GM18861 (cell line): ENCODE results near the gene SYT17.
A peak's percentile ranks its signal among the peaks of the same experiment; 100 is the strongest.

ENCODE experiments used
- ATAC-seq: cut with Tn5 transposase; IDR thresholded peaks from one replicate; pipeline ENCODE4 v1.9.1; 2021; ENCODE audit not compliant: unreplicated experiment

SYT17 gene

DNA sequence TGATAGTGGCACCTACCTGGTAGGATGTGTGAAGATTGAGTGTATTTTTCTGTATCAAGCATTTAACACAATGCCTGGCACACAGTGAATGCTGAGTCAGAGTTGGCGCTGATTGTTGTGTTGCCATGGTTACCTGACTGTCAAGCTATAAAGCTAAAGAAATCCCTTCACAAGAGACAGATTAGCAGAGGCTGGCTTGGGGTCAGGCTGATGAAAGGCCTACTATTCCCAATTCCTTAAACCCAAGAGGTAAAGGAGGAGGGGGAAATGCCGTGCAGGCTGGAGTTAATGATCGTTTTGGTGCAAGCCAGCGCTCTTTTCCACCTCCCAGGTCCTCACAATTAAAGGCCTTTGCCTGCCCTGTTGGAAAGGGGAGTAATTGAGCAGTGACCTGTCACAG is 123.4 kb downstream of the SYT17 start:
- ATAC-seq: no peak

DNA sequence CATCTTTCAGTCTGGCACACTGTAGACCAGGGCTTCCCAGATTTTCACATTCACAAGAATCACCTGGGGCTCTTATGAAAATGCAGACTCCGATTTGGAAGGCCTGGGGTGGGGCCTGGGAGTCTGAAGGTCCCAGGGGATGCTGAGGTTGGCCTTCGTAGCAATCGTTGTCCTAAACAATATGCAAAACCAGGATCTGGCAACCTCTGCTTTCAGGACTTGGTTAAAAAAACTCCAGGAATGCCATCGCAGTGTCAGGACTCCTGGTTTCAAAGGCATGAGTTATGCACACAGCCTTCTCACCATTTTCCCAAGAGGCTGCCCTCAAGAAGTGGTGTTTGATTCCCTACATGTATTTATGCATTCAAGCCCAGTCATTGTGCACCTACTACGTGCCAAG is 124.1 kb downstream of the SYT17 start:
- ATAC-seq: no peak

DNA sequence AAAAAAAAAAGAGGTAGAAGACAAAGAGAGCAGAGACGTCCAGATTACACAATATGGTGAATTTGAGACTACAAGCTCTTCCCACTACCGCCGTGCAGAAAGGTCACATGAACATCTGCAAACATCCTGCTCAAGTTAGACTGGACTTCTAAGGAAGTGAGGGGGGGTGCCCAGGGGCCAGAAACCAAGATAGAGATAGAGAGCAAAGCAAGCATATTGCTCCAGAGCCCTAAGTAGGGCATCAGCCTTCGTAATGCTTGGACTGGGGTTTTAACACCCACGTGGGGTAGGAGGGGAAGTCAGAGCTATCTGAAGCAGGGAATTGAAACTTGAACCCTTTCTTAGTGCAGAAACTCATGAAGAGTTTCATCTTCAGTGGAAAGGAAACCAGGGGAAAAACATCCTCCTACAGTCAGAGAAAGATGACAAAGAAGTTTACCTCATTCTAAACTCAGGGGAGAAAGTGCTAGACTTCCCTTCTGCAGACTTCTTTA is 126.2 kb downstream of the SYT17 start:
- peak; percentile 79 for ATAC-seq

DNA sequence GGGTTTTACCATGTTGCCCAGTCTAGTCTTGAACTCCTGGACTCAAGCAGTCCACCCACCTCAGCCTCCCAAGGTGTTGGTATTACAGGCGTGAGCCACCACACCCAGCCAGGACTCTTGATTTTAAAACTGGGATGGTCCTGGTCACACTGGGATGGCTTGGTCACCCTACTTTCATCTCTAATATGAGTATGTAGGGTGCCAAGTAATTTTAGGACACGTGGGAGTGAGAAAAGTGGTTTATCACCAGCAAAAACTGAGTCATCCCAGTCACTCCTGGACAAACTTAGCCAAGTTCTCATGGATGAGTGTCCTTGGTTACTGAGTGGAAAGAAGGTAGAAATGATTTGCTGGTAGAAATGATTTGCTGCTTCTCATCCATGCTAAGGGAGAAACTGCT is 127.4 kb downstream of the SYT17 start:
- no peak for ATAC-seq

DNA sequence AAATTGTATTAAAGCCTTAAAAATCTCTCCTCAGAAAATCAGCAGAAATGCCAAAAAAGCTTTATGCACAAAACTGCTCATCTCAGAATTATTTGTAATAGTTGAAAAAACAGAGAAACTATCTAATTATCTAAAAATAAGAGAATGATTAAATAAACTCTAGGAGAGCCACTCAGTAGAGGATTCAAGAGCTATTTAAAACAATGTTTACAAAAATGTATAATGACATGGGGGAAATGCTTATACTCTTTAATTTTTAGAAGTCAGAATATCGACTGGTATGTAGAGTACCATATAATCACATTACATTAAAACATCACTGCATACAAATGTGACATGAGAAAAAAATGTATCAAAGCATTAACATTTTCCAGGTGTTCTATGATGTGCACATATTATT is 129.4 kb downstream of the SYT17 start:
- no peak for ATAC-seq

DNA sequence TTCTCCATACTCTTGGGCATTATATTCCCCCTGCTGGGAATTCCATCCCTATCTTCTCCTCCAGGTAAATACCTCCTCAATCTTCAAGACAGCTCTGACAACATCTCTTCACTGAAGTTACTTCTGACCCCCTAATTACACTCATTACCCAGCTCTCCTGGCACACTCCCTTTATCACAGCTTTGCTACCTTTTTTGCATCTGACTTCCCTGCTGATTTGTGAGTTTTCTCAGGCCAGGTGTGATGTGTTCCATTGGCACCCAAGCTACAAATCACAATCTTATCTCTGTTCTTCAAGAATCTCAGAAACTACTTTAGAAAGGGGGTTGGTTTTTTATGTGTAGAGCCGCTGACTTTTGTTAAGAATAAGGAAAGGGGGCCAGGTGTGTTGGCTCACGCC is 131.5 kb downstream of the SYT17 start:
- no peak for ATAC-seq

DNA sequence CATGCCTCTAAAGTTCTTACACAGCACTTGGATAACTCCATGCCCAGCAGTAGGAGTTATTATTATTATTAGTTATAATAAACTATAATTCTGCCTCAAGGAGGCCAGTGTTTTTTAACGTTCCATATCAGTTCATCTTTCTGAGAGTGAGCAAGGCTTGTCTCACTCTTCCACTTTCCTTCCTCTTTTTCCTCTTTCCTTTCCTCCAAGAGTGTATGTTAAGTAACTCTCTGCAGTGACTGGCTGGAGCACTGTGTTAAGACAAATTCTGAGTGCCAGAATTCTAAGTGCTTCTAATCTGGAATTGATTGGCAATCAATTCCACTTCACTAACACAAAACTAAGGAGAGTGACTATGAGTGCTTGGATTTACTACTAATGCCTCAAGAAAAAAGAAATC is 133.9 kb downstream of the SYT17 start:
- ATAC-seq: no peak

DNA sequence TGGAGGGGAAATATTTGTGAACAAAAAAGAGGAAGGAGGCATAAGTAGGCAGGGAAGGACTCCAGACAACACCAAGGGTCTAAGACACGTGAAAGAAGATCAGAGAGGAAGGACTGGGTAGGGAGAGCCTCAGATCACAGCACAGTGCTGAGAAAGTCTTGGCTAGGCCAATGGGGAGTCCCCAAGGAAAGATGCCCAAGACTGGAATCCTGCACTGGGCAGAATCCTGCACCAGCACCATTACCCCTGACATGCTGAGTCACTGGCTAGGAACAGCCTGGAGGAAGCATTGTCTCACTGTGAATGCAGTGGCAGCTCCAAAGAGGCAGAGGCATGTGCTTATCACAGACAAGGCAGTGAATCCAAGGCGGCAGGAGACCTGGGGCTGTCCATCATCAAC is 136.7 kb downstream of the SYT17 start:
- ATAC-seq: no peak

DNA sequence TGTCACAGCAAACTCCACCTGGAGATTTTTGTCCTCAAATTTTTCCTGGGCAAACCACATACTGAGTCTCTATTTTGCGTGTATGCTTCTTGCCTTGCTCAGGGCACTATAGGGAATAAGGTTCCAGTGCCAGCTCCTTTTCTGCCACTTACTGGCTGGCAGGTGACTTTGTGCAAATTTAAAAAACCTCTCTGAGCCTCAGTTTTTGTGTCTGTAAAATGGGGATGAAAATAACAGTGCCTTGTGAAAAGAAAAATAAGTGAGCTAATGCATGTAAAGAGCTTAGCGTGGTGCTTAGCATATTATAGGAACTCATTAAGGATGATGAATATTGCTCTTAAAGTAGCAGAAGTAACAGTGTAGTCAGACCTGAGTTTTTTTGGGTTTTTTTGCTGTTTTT is 137.4 kb downstream of the SYT17 start:
- no peak for ATAC-seq

DNA sequence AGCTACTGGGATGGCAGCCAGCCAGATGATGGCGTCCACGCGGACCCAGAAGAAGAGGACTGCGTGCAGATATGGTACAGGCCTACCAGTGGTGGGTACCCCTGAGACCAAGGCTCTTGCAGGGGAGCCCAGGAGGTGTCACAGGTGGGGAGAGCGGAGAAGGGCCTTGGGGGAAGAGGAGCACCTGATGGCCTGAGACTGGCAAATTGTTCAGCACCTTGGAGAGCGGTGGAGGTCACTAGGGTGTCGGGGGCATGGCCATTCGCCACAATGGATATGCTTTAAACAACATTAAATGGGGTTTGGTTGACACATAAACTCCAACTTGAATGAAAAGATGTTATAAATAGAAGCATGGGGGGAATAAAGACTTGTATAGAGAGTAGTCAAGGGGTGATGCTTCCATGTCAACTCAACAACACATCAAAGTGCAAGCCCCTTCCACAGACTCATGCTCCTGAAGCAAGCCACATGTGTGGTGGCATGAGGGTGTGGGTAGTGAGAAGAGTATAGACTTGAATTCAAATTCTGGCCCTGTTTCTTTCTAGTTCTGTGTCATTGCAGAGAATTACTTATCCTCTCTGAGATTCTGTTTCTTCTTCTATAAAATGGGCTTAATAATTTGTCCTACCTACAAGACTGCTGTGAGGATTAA is 139.7 kb downstream of the SYT17 start:
- ATAC-seq: no peak

DNA sequence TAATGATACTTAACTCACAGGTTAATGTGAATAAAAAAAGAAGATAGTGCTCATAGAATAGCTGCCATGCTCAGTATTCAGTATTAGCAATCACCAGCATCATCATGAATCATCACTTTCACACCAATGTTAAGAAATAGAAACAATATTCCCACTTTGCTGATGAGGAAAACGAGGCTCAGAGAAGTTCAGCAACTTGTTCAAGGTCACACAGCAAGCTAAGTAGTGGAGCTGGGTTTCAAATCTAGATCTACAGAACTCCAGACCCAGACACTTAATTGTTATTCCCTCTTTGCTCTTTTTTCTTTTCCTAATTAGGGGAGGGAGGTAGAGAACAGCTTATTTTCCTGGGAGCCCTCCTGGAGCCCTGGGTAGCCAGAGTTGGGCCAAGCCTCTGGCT is 140.4 kb downstream of the SYT17 start:
- ATAC-seq: no peak

DNA sequence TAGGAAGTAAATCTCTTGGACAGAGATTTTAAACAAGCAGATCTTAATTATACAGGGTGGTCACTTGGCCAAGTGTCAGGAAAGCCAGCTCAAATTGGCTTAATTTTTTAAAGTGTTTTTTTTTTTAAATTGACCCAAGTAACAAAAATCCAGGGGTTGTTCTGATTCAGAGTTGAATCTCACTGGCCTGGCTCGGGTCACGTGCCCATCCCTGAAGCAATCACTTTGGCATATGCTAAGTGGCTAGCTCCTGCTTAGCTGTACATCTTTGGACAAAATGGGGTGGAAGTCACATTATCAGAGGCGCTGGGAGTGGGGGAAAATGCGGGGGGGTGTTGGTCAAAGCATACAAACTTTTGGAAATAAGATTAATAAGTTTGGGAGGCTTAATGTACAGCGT is 141.1 kb downstream of the SYT17 start:
- no peak for ATAC-seq

DNA sequence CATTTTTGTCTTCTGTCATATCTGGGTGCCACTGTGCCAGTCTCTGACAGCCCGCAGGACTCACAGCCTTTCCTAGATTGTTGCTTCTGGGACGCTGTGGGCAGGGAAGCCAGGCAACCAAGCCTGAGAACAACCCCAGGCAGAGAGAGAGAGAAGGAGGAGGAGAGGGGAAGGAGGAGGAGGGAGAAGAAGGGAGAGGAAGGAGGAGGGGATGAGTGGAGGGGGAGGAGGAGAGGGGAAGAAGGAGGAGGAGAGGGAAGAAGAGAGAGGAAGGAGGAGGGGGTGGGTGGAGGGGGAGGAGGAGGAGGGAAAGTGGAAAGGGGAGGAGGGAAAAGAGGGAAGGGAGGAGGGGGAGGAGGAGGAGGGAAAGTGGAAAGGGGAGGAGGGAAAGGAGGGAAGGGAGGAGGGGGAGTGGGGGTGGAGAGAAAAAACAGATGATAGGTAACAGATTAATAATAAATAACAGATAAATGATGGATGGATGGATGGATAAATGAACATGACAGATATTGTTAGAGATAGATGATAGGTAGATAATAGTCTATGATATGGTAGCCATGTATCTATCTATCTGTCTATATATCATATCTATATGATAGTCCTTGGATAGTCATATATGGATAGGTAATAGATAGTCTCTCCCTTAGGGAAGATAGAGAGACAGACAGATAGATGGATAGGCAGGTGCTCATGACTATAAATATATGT is 146.8 kb downstream of the SYT17 start:
- no peak for ATAC-seq

DNA sequence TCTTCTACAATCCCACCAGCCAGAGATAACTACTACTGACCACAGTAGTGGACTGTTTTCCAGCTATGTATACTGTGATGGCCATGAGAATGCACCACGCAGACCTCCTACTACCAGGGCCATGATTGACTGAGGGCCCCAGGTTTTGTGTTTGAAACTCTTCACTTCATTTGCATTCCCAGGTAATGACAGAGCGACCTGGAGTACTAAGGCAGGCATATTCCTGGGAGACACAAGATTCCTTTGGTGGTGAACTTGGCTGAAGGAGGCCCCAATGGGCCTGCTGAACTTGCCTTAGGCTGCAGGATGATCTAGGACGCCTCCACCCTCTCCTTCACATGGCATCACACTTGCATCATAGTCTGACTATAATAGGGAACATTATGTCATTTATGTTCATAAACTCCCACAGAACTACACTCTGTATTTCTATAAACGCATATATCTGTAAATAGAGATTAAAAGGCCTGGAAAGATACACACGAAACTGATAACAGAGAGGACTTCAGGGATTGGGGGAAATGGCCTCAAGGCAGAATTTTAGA is 147.9 kb downstream of the SYT17 start:
- no peak for ATAC-seq

DNA sequence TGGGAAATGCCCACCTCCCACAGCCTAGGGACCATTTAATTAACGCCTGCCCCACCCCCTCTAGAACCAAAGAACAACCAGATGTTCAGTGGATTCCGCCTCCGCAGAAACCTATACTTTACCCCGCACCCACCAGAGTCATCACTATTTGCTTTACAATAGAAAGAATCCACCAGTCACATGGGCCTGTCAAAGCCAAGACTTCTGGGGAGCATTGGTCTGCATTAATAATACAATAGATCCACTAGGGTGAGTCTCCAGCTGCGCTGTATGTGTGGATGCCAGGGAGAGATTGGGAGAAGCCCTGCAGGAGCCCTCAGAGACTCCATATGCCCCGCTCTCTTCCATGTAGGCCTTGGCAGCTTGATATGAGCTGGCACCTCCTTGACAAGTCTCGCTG is 148.8 kb downstream of the SYT17 start:
- ATAC-seq: no peak
